Hepatocyte (in vitro differentiated cells): Measurements from ENCODE around the gene MATCAP1. TPM values are rescaled to one million over a fixed set of nuclear protein-coding genes. Genes with fewer than 3 reads are reported as not detected.

ENCODE experiments used
- DNase-seq: peaks from one replicate; pipeline ENCODE4 v3.0.0-alpha.2; 2016; ENCODE audit warnings: low spot score
- H2AFZ ChIP-seq: fragments of 200-600 bp; sonication (generic); 2 replicates; pipeline ENCODE4 v1.6.0; 2016; ENCODE audit warnings: antibody characterized with exemption, mild to moderate bottlenecking
- H3K27ac ChIP-seq: fragments of 200-600 bp; sonication (generic); 2 replicates; pipeline ENCODE4 v1.5.1; 2016; ENCODE audit warnings: mild to moderate bottlenecking
- H3K27me3 ChIP-seq: fragments of 200-600 bp; sonication (generic); 2 replicates; pipeline ENCODE4 v1.6.1; 2016
- H3K36me3 ChIP-seq: fragments of 200-600 bp; sonication (generic); replicated peaks from 2 replicates; pipeline ENCODE4 v1.5.1; 2016; ENCODE audit warnings: low read depth; ENCODE audit not compliant: insufficient read depth
- H3K4me1 ChIP-seq: fragments of 200-600 bp; sonication (generic); 2 replicates; pipeline ENCODE4 v1.5.1; 2016; ENCODE audit warnings: mild to moderate bottlenecking, moderate library complexity; ENCODE audit not compliant: insufficient read depth
- H3K4me2 ChIP-seq: fragments of 200-600 bp; sonication (generic); 2 replicates; pipeline ENCODE4 v1.6.0; 2016
- H3K4me3 ChIP-seq: fragments of 200-600 bp; sonication (generic); 2 replicates; pipeline ENCODE4 v1.5.1; 2016; ENCODE audit warnings: mild to moderate bottlenecking
- H3K79me2 ChIP-seq: fragments of 200-600 bp; sonication (generic); 2 replicates; pipeline ENCODE4 v1.6.0; 2017; ENCODE audit warnings: mild to moderate bottlenecking
- H3K9me2 ChIP-seq: fragments of 200-600 bp; sonication (generic); replicated peaks from 2 replicates; pipeline ENCODE4 v1.6.0; 2017; ENCODE audit warnings: mild to moderate bottlenecking; ENCODE audit not compliant: insufficient read depth
- H3K9me3 ChIP-seq: fragments of 200-600 bp; sonication (generic); 2 replicates; pipeline ENCODE4 v1.5.1; 2016; ENCODE audit warnings: low read depth, mild to moderate bottlenecking
- H4K20me1 ChIP-seq: fragments of 200-600 bp; sonication (generic); 2 replicates; pipeline ENCODE4 v1.6.0; 2016; ENCODE audit warnings: mild to moderate bottlenecking; ENCODE audit not compliant: insufficient read depth, poor library complexity, severe bottlenecking
- CTCF ChIP-seq: fragments of 200-600 bp; sonication (generic); IDR thresholded peaks from 2 replicates; pipeline ENCODE4 v1.5.1; 2016; ENCODE audit warnings: antibody characterized with exemption, mild to moderate bottlenecking; ENCODE audit not compliant: poor library complexity
- EZH2 ChIP-seq: fragments of 200-600 bp; sonication (generic); IDR thresholded peaks from 2 replicates; pipeline ENCODE4 v1.6.1; 2016; ENCODE audit warnings: antibody characterized with exemption, mild to moderate bottlenecking, borderline replicate concordance
- EZH2phosphoT487 ChIP-seq: fragments of 200-600 bp; sonication (generic); IDR thresholded peaks from one replicate; pipeline ENCODE4 v1.6.1; 2018; ENCODE audit warnings: antibody characterized with exemption, mild to moderate bottlenecking, low read depth, moderate library complexity; ENCODE audit not compliant: unreplicated experiment, severe bottlenecking
- WGBS: methylation state at CpG from one replicate; pipeline ENCODE4 v1.1.6; 2016; ENCODE audit warnings: low lambda C conversion rate; ENCODE audit errors: missing lambda C conversion rate; 5-methylcytosine and 5-hydroxymethylcytosine counted together
- polyA plus RNA-seq: library from polyadenylated mRNA; unstranded; fragments of >200 nt; fragmentation: Nextera tagmentation; extraction: Ambion mirVana; gene quantifications from 2 replicates; pipeline ENCODE4 v1.2.1, GENCODE V29; 2016
- total RNA-seq: library from RNA; depleted of rRNA; stranded (reverse); fragments of >200 nt; gene quantifications from 2 replicates; pipeline ENCODE4 v1.2.3, GENCODE V29; 2014

The MATCAP1 gene
- total and polyA plus RNA-seq, 2 experiments from 2014 or later, result 22.3 to 25.4 TPM

- H3K4me3 ChIP-seq, result peak overlapping the region; percentile 20
- H3K9me3 ChIP-seq, result no peaks in the 10 kb centered on the region
- no peak for TF ChIP-seq EZH2
- TF ChIP-seq CTCF, result no peak
- no peak for TF ChIP-seq EZH2phosphoT487
- H3K36me3 ChIP-seq, result no peaks in the 10 kb centered on the region
- H4K20me1 ChIP-seq, result peaks cover 3% of the 10 kb centered on the region
- H3K79me2 ChIP-seq, result peaks cover 12% of the 10 kb centered on the region
- no peaks in the 10 kb centered on the region for H3K27me3 ChIP-seq
- H3K9me2 ChIP-seq, result no peaks in the 10 kb centered on the region
- 7% methylated on average over 11 of the region's 11 CpGs for WGBS
- peak overlapping the region; percentile 80 for H3K4me2 ChIP-seq
- H3K4me1 ChIP-seq, result peaks cover 14% of the 10 kb centered on the region
- peak overlapping the region; percentile 28 for H3K27ac ChIP-seq
- H2AFZ ChIP-seq, result no peak overlapping the region
- DNase-seq, result no peak
Measured at GRCh38 chr16:67183284-67183626, 508 bp downstream of the MATCAP1 start.

DNA sequence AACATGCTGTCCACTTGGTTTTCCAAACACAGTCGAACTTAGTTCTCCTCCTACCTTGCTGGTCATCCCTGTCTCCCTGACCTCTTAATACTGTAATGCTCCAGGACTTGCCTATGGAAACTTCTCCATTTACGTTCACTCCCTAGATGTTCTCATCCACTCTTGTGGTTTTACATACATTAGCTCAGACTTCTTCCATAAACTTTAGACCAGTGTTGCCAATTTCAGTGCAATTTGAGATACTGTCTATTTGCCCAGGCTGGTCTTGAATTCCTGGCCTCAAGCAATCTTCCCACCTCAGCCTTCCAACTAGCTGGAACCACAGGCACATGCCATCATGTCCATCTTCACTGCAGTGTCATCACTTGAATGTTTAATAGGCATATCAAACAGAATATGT, 1.5 kb downstream of the MATCAP1 start:
- WGBS, result 88% methylated on average over 2 of the region's 2 CpGs
- Histone ChIP-seq H3K79me2 (peaks cover 12% of the 10 kb centered on the region), H3K9me3 (no peaks in the 10 kb centered on the region), H4K20me1 (peaks cover 3% of the 10 kb centered on the region), H3K36me3 (no peaks in the 10 kb centered on the region), H3K27me3 (no peaks in the 10 kb centered on the region), H3K9me2 (no peaks in the 10 kb centered on the region), H3K4me2 (peak overlapping the region; percentile 80), H2AFZ (no peak overlapping the region), H3K4me3 (no peak overlapping the region), H3K4me1 (peaks cover 19% of the 10 kb centered on the region), H3K27ac (no peak overlapping the region)
- DNase-seq, result no peak
- TF ChIP-seq CTCF, result no peak
- no peak for TF ChIP-seq EZH2
- TF ChIP-seq EZH2phosphoT487, result no peak

GRCh38 chr16:67181346-67181745, 2.4 kb downstream of the MATCAP1 start:
- H3K4me2 ChIP-seq, result no peak overlapping the region
- no peak for TF ChIP-seq EZH2phosphoT487
- no peak for TF ChIP-seq CTCF
- no peak for TF ChIP-seq EZH2
- H3K36me3 ChIP-seq, result no peaks in the 10 kb centered on the region
- no peak overlapping the region for H3K4me3 ChIP-seq
- DNase-seq, result no peak
- no peak overlapping the region for H3K27ac ChIP-seq
- no peaks in the 10 kb centered on the region for H3K27me3 ChIP-seq
- 83% methylated on average over 2 of the region's 2 CpGs for WGBS
- no peaks in the 10 kb centered on the region for H3K9me3 ChIP-seq
- no peak overlapping the region for H2AFZ ChIP-seq
- peaks cover 19% of the 10 kb centered on the region for H3K4me1 ChIP-seq
- no peaks in the 10 kb centered on the region for H3K9me2 ChIP-seq
- H3K79me2 ChIP-seq, result peaks cover 12% of the 10 kb centered on the region
- peaks cover 3% of the 10 kb centered on the region for H4K20me1 ChIP-seq

DNA sequence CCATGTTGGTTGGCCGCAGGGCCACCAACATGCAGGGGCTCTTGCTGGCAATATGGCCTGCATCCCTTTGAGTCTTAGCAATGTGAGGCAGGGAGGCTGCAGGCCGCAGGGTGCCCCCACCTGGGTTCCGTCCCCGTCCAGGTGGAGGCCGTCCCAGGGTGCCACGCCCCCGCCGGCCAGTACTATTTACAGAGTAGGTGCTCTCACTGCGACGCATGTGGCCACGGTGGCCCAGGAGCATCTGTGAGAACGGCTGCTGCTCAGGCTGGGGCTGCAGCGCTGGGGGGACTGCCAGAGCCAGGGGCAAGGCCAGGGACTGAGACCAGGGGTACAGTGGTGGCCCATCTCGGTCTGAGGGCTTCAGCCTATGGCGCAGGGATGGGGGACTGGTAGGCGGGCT, 3.6 kb downstream of the MATCAP1 start:
- H3K79me2 ChIP-seq, result peaks cover 12% of the 10 kb centered on the region
- no peak overlapping the region for H3K4me3 ChIP-seq
- TF ChIP-seq CTCF (no peak), EZH2 (no peak), EZH2phosphoT487 (no peak)
- whole genome bisulfite sequencing, result 92% methylated on average over 16 of the region's 16 CpGs
- no peaks in the 10 kb centered on the region for H3K27me3 ChIP-seq
- H3K9me3 ChIP-seq, result no peaks in the 10 kb centered on the region
- no peak overlapping the region for H2AFZ ChIP-seq
- H3K4me1 ChIP-seq, result peaks cover 18% of the 10 kb centered on the region
- no peak for DNase-seq
- no peak overlapping the region for H3K4me2 ChIP-seq
- H3K27ac ChIP-seq, result no peak overlapping the region
- no peaks in the 10 kb centered on the region for H3K9me2 ChIP-seq
- H4K20me1 ChIP-seq, result peaks cover 3% of the 10 kb centered on the region
- H3K36me3 ChIP-seq, result no peaks in the 10 kb centered on the region
